Measurements from ENCODE around the gene MFNG.

DNA sequence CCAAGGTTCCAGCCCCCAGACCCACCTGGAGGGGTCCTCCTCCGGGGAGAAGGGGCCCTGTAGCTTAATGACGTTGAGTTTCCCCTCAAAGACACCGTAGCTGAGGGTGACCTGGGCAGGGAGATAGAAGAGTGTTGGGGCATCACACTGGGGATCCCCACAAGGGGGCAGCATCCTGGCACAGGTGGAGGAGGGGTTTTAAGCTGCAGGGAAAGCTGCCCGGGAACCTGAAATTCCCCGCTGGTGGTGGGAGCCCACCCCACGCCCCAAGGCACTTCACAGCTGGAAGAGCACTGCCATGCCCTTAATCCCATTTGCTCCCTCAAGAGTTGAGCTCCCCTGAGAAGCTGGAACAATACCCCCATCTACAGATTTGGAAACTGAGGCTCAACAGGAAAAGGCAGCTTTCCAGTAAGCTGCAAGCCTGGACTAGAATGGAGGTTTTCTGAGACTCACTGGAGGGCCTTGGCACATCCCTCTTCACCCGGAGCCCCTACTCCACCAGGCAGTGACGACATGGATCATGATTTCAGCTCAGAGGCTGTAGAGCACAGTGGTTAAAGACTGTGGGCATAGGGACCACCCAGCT lies 13.7 kb downstream of the MFNG start:
- TF ChIP-seq, protein P1, sequence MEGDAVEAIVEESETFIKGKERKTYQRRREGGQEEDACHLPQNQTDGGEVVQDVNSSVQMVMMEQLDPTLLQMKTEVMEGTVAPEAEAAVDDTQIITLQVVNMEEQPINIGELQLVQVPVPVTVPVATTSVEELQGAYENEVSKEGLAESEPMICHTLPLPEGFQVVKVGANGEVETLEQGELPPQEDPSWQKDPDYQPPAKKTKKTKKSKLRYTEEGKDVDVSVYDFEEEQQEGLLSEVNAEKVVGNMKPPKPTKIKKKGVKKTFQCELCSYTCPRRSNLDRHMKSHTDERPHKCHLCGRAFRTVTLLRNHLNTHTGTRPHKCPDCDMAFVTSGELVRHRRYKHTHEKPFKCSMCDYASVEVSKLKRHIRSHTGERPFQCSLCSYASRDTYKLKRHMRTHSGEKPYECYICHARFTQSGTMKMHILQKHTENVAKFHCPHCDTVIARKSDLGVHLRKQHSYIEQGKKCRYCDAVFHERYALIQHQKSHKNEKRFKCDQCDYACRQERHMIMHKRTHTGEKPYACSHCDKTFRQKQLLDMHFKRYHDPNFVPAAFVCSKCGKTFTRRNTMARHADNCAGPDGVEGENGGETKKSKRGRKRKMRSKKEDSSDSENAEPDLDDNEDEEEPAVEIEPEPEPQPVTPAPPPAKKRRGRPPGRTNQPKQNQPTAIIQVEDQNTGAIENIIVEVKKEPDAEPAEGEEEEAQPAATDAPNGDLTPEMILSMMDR (IDR thresholded peaks at IDR 0.05): peak in 1 of 4 experiments; percentile 15
- no peak for TF ChIP-seq POLR2AphosphoS5 (IDR thresholded peaks at IDR 0.05)
- no peak for TF ChIP-seq POLR2A (IDR thresholded peaks at IDR 0.05)
